ENCODE data around the gene CRAMP1.

Gene CRAMP1

DNA sequence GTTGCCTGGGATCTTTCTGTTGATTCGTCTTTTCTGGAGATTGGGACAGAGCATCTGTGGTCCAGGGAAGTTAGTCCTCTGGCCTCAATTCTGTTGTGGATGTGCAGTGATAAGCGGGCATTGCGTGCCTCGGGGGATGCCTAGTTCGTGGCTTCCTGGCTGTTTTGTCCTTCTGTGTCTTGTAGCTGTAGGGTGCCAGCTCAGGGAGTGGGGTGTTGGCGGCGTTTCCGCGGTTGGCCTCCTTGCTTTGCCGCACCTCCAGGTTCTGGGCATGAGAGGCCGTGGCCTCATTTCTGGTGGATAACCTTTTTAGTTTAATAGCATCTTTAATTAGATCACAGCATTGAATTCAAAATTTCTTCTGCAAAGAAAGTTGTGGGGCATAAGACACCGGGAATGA lies 64.5 kb downstream of the CRAMP1 start:
- POLR2A ChIA-PET, result interaction anchor here (1.0 to 3.6 kb wide), 4 partner anchors 10 to 47 kb away, joined by 4 to 44 read pairs (median 4); partner anchors contain the start of gene MAPK8IP3
- CTCF ChIA-PET, result no interaction called here
- Histone ChIP-seq H3K9me3 (ENCODE audit: control insufficient read depth, insufficient read depth, low read depth, low read length) (no peaks in the 10 kb centered on the region), H3K27ac (ENCODE audit: extremely low read depth, low read depth, low read length) (no peak overlapping the region), H3K4me1 (ENCODE audit: control insufficient read depth, insufficient read depth, low read length) (no peaks in the 10 kb centered on the region; the same call in 1 of the 2 replicates), H3K4me3 (ENCODE audit: low read depth, low read length) (no peak overlapping the region), H3K36me3 (ENCODE audit: control insufficient read depth in 2 of 2, insufficient read depth in 1 of 2, low read length in 2 of 2) (peaks cover 0 to 66% of the 10 kb centered on the region in 2 experiments; a peak in 2 of 3 replicates)
- TF ChIP-seq, protein P1, sequence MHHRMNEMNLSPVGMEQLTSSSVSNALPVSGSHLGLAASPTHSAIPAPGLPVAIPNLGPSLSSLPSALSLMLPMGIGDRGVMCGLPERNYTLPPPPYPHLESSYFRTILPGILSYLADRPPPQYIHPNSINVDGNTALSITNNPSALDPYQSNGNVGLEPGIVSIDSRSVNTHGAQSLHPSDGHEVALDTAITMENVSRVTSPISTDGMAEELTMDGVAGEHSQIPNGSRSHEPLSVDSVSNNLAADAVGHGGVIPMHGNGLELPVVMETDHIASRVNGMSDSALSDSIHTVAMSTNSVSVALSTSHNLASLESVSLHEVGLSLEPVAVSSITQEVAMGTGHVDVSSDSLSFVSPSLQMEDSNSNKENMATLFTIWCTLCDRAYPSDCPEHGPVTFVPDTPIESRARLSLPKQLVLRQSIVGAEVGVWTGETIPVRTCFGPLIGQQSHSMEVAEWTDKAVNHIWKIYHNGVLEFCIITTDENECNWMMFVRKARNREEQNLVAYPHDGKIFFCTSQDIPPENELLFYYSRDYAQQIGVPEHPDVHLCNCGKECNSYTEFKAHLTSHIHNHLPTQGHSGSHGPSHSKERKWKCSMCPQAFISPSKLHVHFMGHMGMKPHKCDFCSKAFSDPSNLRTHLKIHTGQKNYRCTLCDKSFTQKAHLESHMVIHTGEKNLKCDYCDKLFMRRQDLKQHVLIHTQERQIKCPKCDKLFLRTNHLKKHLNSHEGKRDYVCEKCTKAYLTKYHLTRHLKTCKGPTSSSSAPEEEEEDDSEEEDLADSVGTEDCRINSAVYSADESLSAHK (tag by site-specific recombination; IDR thresholded peaks at IDR 0.05), result no peak
- TF ChIP-seq ZNF843 (tag by site-specific recombination; IDR thresholded peaks at IDR 0.05) (no peak), ZNF513 (tag by site-specific recombination; IDR thresholded peaks at IDR 0.05) (no peak), YY2 (tag by site-specific recombination; IDR thresholded peaks at IDR 0.05) (no peak), EGR2 (tag by site-specific recombination; IDR thresholded peaks at IDR 0.05; ENCODE audit: low read depth) (no peak), ZNF785 (tag by site-specific recombination; IDR thresholded peaks at IDR 0.05) (no peak), MZF1 (tag by site-specific recombination; IDR thresholded peaks at IDR 0.05; ENCODE audit: borderline replicate concordance) (no peak), ZNF184 (tag by site-specific recombination; IDR thresholded peaks at IDR 0.05) (no peak), ZNF223 (tag by site-specific recombination; IDR thresholded peaks at IDR 0.05) (no peak)
- TF ChIP-seq, protein P2, sequence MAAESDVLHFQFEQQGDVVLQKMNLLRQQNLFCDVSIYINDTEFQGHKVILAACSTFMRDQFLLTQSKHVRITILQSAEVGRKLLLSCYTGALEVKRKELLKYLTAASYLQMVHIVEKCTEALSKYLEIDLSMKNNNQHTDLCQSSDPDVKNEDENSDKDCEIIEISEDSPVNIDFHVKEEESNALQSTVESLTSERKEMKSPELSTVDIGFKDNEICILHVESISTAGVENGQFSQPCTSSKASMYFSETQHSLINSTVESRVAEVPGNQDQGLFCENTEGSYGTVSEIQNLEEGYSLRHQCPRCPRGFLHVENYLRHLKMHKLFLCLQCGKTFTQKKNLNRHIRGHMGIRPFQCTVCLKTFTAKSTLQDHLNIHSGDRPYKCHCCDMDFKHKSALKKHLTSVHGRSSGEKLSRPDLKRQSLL (tag by site-specific recombination; IDR thresholded peaks at IDR 0.05), result no peak
- TF ChIP-seq, protein P3, sequence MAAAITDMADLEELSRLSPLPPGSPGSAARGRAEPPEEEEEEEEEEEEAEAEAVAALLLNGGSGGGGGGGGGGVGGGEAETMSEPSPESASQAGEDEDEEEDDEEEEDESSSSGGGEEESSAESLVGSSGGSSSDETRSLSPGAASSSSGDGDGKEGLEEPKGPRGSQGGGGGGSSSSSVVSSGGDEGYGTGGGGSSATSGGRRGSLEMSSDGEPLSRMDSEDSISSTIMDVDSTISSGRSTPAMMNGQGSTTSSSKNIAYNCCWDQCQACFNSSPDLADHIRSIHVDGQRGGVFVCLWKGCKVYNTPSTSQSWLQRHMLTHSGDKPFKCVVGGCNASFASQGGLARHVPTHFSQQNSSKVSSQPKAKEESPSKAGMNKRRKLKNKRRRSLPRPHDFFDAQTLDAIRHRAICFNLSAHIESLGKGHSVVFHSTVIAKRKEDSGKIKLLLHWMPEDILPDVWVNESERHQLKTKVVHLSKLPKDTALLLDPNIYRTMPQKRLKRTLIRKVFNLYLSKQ (tag by site-specific recombination; IDR thresholded peaks at IDR 0.05; ENCODE audit: borderline replicate concordance), result no peak

GRCh38 chr16:1677339-1677738 lies 65.2 kb downstream of the CRAMP1 start:
- H3K4me3 ChIP-seq (ENCODE audit: low read depth, low read length), result no peak overlapping the region
- H3K36me3 ChIP-seq (ENCODE audit: control insufficient read depth in 2 of 2, insufficient read depth in 1 of 2, low read length in 2 of 2), result peaks cover 0 to 61% of the 10 kb centered on the region in 2 experiments; a peak in 2 of 3 replicates
- no peak overlapping the region for H3K27ac ChIP-seq (ENCODE audit: extremely low read depth, low read depth, low read length)
- ChIA-PET POLR2A (interaction anchor here (0.6 to 3.6 kb wide), 18 partner anchors 11 to 335 kb away, joined by 3 to 44 read pairs (median 4); partner anchors contain the start of genes CRAMP1, IFT140, MAPK8IP3 and NME3), CTCF (interaction anchor here (0.7 to 1.5 kb wide), 4 partner anchors 9 to 61 kb away, joined by 3 to 6 read pairs (median 3); partner anchors contain the start of gene MAPK8IP3)
- H3K4me1 ChIP-seq (ENCODE audit: control insufficient read depth, insufficient read depth, low read length), result no peaks in the 10 kb centered on the region; the same call in 1 of the 2 replicates
- H3K9me3 ChIP-seq (ENCODE audit: control insufficient read depth, insufficient read depth, low read depth, low read length), result no peaks in the 10 kb centered on the region
- TF ChIP-seq ZNF335 (tag by site-specific recombination; conservative IDR thresholded peaks at IDR 0.05) (no peak), PATZ1 (tag by site-specific recombination; IDR thresholded peaks at IDR 0.05) (no peak), ZEB2 (tag by site-specific recombination; IDR thresholded peaks at IDR 0.05) (no peak), ZNF580 (tag by site-specific recombination; IDR thresholded peaks at IDR 0.05) (no peak), ZNF423 (tag by site-specific recombination; IDR thresholded peaks at IDR 0.05) (no peak), ZNF23 (tag by site-specific recombination; IDR thresholded peaks at IDR 0.05; ENCODE audit: borderline replicate concordance) (no peak), SALL2 (tag by site-specific recombination; IDR thresholded peaks at IDR 0.05; ENCODE audit: borderline replicate concordance) (no peak), KLF8 (tag by site-specific recombination; IDR thresholded peaks at IDR 0.05) (no peak), ZNF391 (tag by site-specific recombination; IDR thresholded peaks at IDR 0.05; ENCODE audit: borderline replicate concordance, low read depth) (no peak), ZNF660 (tag by site-specific recombination; IDR thresholded peaks at IDR 0.05) (no peak), ZNF624 (tag by site-specific recombination; IDR thresholded peaks at IDR 0.05) (no peak), ZNF792 (tag by site-specific recombination; IDR thresholded peaks at IDR 0.05) (no peak), ZNF132 (tag by site-specific recombination; IDR thresholded peaks at IDR 0.05; ENCODE audit: borderline replicate concordance) (no peak)
- TF ChIP-seq, protein P4, sequence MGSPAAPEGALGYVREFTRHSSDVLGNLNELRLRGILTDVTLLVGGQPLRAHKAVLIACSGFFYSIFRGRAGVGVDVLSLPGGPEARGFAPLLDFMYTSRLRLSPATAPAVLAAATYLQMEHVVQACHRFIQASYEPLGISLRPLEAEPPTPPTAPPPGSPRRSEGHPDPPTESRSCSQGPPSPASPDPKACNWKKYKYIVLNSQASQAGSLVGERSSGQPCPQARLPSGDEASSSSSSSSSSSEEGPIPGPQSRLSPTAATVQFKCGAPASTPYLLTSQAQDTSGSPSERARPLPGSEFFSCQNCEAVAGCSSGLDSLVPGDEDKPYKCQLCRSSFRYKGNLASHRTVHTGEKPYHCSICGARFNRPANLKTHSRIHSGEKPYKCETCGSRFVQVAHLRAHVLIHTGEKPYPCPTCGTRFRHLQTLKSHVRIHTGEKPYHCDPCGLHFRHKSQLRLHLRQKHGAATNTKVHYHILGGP (tag by site-specific recombination; IDR thresholded peaks at IDR 0.05), result no peak
